ENCODE measurements around the gene TMEM164. TPM values are rescaled to one million over a fixed set of nuclear protein-coding genes. Genes with fewer than 3 reads are reported as not detected.

TMEM164 gene
- total and polyA plus RNA-seq, 2 of the 4 experiments (the other 2 are of a cell fraction): 6.3 to 7.1 TPM

DNA sequence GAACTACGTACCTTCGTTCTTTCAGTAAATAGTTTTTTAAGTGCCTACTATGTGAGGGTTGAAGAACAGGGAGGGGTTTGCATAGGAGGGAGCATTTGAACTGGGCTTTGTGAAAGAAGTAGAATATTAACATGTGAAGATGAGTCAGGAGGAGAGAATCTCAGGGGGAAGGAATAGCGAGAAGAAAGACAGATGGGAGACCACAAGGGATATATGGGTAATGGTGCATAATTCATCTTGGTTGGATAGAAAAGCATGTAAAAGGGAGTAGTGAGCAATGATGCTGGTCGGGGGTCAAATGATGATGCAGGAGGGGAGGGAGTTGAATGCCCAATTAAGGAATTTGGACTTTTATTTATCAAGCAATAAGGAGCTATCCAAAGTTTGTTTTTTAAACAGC, 52.7 kb downstream of the TMEM164 start:
- H3K18ac ChIP-seq (ENCODE audit: low read depth, low read length): no peak overlapping the region
- H2AK9ac ChIP-seq (replicated peaks; ENCODE audit: low read depth, low read length, poor library complexity): no peak overlapping the region
- DNase-seq: peak; percentile 20
- H3K4me3 ChIP-seq (ENCODE audit: insufficient read depth, low read depth, low read length): no peak overlapping the region
- WGBS, 2 experiments (ENCODE audit: extremely low coverage in 2 of 2, insufficient read length in 1 of 2): 78% methylated on average over 1 of the region's 4 CpGs; no CpG with 5 or more reads in 1 of the 2 experiments
- H2BK120ac ChIP-seq (ENCODE audit: low read depth, low read length): no peak overlapping the region
- no peak overlapping the region for H3K4ac ChIP-seq (ENCODE audit: low read depth, low read length)
- no peak overlapping the region for H2AK5ac ChIP-seq (ENCODE audit: low read depth, low read length)
- 0 out of 2 replicates have a peak, but pooled peaks cover 2% of the 10 kb centered on the region for H3K36me3 ChIP-seq (ENCODE audit: control insufficient read depth, insufficient read depth, low read length)
- H2BK20ac ChIP-seq (ENCODE audit: low read depth, low read length): no peak overlapping the region
- H2BK15ac ChIP-seq (ENCODE audit: low read depth, low read length): no peak overlapping the region
- no peak for TF ChIP-seq BHLHE40 (IDR thresholded peaks at IDR 0.05; ENCODE audit: low read depth, low read length)
- no peak for TF ChIP-seq CEBPB (IDR thresholded peaks at IDR 0.05; ENCODE audit: low read depth, low read length)
- TF ChIP-seq CTCF (conservative IDR thresholded peaks at IDR 0.05; ENCODE audit: low read depth, low read length): no peak
- no peak for TF ChIP-seq MAFK (IDR thresholded peaks at IDR 0.05; ENCODE audit: low read depth, low read length)
- TF ChIP-seq RAD21 (IDR thresholded peaks at IDR 0.05; ENCODE audit: low read length): no peak
- TF ChIP-seq FOS (IDR thresholded peaks at IDR 0.05; ENCODE audit: low read depth, low read length): no peak
- no peak for TF ChIP-seq RFX5 (IDR thresholded peaks at IDR 0.05; ENCODE audit: low read depth, low read length)
- TF ChIP-seq MAZ (IDR thresholded peaks at IDR 0.05; ENCODE audit: borderline replicate concordance, low read depth, low read length): no peak
- TF ChIP-seq RCOR1 (IDR thresholded peaks at IDR 0.05; ENCODE audit: insufficient replicate concordance, low read length): no peak
- TF ChIP-seq CHD1 (IDR thresholded peaks at IDR 0.05; ENCODE audit: low read depth, low read length): no peak
- TF ChIP-seq, protein P1, sequence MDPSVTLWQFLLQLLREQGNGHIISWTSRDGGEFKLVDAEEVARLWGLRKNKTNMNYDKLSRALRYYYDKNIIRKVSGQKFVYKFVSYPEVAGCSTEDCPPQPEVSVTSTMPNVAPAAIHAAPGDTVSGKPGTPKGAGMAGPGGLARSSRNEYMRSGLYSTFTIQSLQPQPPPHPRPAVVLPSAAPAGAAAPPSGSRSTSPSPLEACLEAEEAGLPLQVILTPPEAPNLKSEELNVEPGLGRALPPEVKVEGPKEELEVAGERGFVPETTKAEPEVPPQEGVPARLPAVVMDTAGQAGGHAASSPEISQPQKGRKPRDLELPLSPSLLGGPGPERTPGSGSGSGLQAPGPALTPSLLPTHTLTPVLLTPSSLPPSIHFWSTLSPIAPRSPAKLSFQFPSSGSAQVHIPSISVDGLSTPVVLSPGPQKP (IDR thresholded peaks at IDR 0.05; ENCODE audit: borderline replicate concordance, low read depth, low read length): no peak
- TF ChIP-seq POLR2A (IDR thresholded peaks at IDR 0.05; ENCODE audit: low read depth, low read length): no peak
- TF ChIP-seq NFE2L2 (IDR thresholded peaks at IDR 0.05; ENCODE audit: low read depth, low read length): no peak
- TF ChIP-seq USF2 (IDR thresholded peaks at IDR 0.05; ENCODE audit: low read depth, low read length): no peak
- TF ChIP-seq SMC3 (IDR thresholded peaks at IDR 0.05; ENCODE audit: low read depth, low read length): no peak
- no peak for TF ChIP-seq MXI1 (IDR thresholded peaks at IDR 0.05; ENCODE audit: borderline replicate concordance, low read depth, low read length)
- no peak overlapping the region for H3K9ac ChIP-seq (ENCODE audit: low read depth, low read length)
- no peak overlapping the region for H4K8ac ChIP-seq (ENCODE audit: low read depth in 2 of 2, low read length in 2 of 2)
- POLR2A ChIA-PET (ENCODE audit: unreplicated experiment): no interaction called here
- CTCF ChIA-PET: no interaction called here
- no peak overlapping the region for H3K4me2 ChIP-seq (ENCODE audit: low read depth, low read length)
- H3K4me1 ChIP-seq (ENCODE audit: control insufficient read depth, insufficient read depth, low read length): no peaks in the 10 kb centered on the region
- BruUV-seq (replicated peaks): no TSS peak
- H4K20me1 ChIP-seq (ENCODE audit: insufficient read depth, low read length): no peaks in the 10 kb centered on the region; the same call in 1 of the 2 replicates
- no peak overlapping the region for H3K14ac ChIP-seq (replicated peaks; ENCODE audit: low read depth, low read length)
- intact Hi-C loops (cut with micrococcal nuclease): no loop called here
- peaks cover 2% of the 10 kb centered on the region; the same call in 1 of the 2 replicates for H3K27me3 ChIP-seq (ENCODE audit: control insufficient read depth, insufficient read depth, low read length)
- no peaks in the 10 kb centered on the region for H3K79me1 ChIP-seq (ENCODE audit: low read depth in 1 of 2, low read length in 2 of 2)
- dilution Hi-C loops (cut with HindIII; ENCODE audit: low sequenced_read_pairs, unreplicated experiment): no loop called here
- no peak overlapping the region for H3K23ac ChIP-seq (ENCODE audit: low read depth, low read length)
- no peak overlapping the region for H3K56ac ChIP-seq (ENCODE audit: extremely low read depth, insufficient read depth, low read length)
- no peak for ATAC-seq (ENCODE audit: low read depth)
- H3K9me3 ChIP-seq (ENCODE audit: control insufficient read depth, insufficient read depth, low read length): no peaks in the 10 kb centered on the region
- no peak overlapping the region for H4K91ac ChIP-seq (ENCODE audit: insufficient read depth, low read depth, low read length)
- H4K5ac ChIP-seq (ENCODE audit: low read depth, low read length): no peak overlapping the region
- H3K9me1 ChIP-seq (ENCODE audit: insufficient read depth, low read length): no peaks in the 10 kb centered on the region
- no peak overlapping the region for H2AFZ ChIP-seq (replicated peaks; ENCODE audit: low read length, poor library complexity)
- H3K27ac ChIP-seq (ENCODE audit: insufficient read depth, low read length): no peak overlapping the region
- H2BK5ac ChIP-seq (ENCODE audit: low read depth, low read length, poor library complexity, severe bottlenecking): no peak overlapping the region
- in situ Hi-C loops (cut with MboI; ENCODE audit: low sequenced_read_pairs): no loop called here

Measured in IMR-90 (cell line).